WERI-Rb-1 (cell line): ENCODE data around the gene IRAK2.

ENCODE experiments used
- DNase-seq: peaks from one replicate; pipeline ENCODE4 v3.0.0-alpha.2; 2020
- H3K27ac ChIP-seq: fragments of 250-450 bp; sonication (Bioruptor Pico); 2 replicates; pipeline ENCODE4 v1.5.1; 2020; ENCODE audit warnings: mild to moderate bottlenecking, moderate library complexity
- H3K27me3 ChIP-seq: fragments of 250-450 bp; sonication (Bioruptor Pico); 2 replicates; pipeline ENCODE4 v1.5.1; 2021; ENCODE audit warnings: mild to moderate bottlenecking, low read depth, moderate library complexity; ENCODE audit not compliant: insufficient read depth, severe bottlenecking
- H3K36me3 ChIP-seq: fragments of 250-450 bp; sonication (Bioruptor Pico); 2 replicates; pipeline ENCODE4 v1.5.1; 2020; ENCODE audit warnings: mild to moderate bottlenecking, moderate library complexity
- H3K4me3 ChIP-seq: 2 replicates; pipeline ENCODE4 v1.5.1; 2011; ENCODE audit warnings: low read depth, mild to moderate bottlenecking, control low read depth, low read length
- H3K9me3 ChIP-seq: fragments of 250-450 bp; sonication (Bioruptor Pico); 2 replicates; pipeline ENCODE4 v1.5.1; 2021; ENCODE audit warnings: mild to moderate bottlenecking, moderate library complexity; ENCODE audit not compliant: severe bottlenecking
- CTCF ChIP-seq: IDR thresholded peaks from 2 replicates; pipeline ENCODE4 v1.5.1; 2011; ENCODE audit warnings: low read depth, mild to moderate bottlenecking, control low read depth, inconsistent platforms, low read length

IRAK2 gene

GRCh38 chr3:10219737-10220136 lies 55.0 kb downstream of the IRAK2 start:
- TF ChIP-seq CTCF, result no peak
- Histone ChIP-seq H3K27ac (no peak overlapping the region), H3K9me3 (no peaks in the 10 kb centered on the region), H3K27me3 (no peaks in the 10 kb centered on the region), H3K36me3 (no peaks in the 10 kb centered on the region), H3K4me3 (no peak overlapping the region)
- no peak for DNase-seq

GRCh38 chr3:10223676-10224639 lies 59.2 kb downstream of the IRAK2 start:
- no peaks in the 10 kb centered on the region for H3K9me3 ChIP-seq
- no peaks in the 10 kb centered on the region for H3K36me3 ChIP-seq
- no peak for DNase-seq
- H3K27me3 ChIP-seq, result no peaks in the 10 kb centered on the region
- no peak for TF ChIP-seq CTCF
- H3K27ac ChIP-seq, result no peak overlapping the region
- no peak overlapping the region for H3K4me3 ChIP-seq

GRCh38 chr3:10224794-10225665 lies 60.3 kb downstream of the IRAK2 start:
- Histone ChIP-seq H3K27me3 (no peaks in the 10 kb centered on the region), H3K27ac (no peak overlapping the region), H3K4me3 (no peak overlapping the region), H3K9me3 (no peaks in the 10 kb centered on the region), H3K36me3 (no peaks in the 10 kb centered on the region)
- TF ChIP-seq CTCF, result peak; percentile 73
- peak; percentile 72 for DNase-seq

GRCh38 chr3:10226293-10226692 lies 61.6 kb downstream of the IRAK2 start:
- no peak overlapping the region for H3K27ac ChIP-seq
- no peak for TF ChIP-seq CTCF
- H3K4me3 ChIP-seq, result no peak overlapping the region
- H3K9me3 ChIP-seq, result no peaks in the 10 kb centered on the region
- H3K27me3 ChIP-seq, result no peaks in the 10 kb centered on the region
- H3K36me3 ChIP-seq, result no peaks in the 10 kb centered on the region
- no peak for DNase-seq

GRCh38 chr3:10228248-10228950 lies 63.7 kb downstream of the IRAK2 start:
- no peaks in the 10 kb centered on the region for H3K27me3 ChIP-seq
- no peaks in the 10 kb centered on the region for H3K36me3 ChIP-seq
- no peak for DNase-seq
- H3K9me3 ChIP-seq, result no peaks in the 10 kb centered on the region
- H3K27ac ChIP-seq, result no peak overlapping the region
- TF ChIP-seq CTCF, result no peak
- no peak overlapping the region for H3K4me3 ChIP-seq
